ENCODE data around the gene C17orf107. TPM values are rescaled to one million over a fixed set of nuclear protein-coding genes. Genes with fewer than 3 reads are reported as not detected.

C17orf107 gene
- total and polyA plus RNA-seq, 4 donors, result 0.19 to 5.9 (median 1.7) TPM

DNA sequence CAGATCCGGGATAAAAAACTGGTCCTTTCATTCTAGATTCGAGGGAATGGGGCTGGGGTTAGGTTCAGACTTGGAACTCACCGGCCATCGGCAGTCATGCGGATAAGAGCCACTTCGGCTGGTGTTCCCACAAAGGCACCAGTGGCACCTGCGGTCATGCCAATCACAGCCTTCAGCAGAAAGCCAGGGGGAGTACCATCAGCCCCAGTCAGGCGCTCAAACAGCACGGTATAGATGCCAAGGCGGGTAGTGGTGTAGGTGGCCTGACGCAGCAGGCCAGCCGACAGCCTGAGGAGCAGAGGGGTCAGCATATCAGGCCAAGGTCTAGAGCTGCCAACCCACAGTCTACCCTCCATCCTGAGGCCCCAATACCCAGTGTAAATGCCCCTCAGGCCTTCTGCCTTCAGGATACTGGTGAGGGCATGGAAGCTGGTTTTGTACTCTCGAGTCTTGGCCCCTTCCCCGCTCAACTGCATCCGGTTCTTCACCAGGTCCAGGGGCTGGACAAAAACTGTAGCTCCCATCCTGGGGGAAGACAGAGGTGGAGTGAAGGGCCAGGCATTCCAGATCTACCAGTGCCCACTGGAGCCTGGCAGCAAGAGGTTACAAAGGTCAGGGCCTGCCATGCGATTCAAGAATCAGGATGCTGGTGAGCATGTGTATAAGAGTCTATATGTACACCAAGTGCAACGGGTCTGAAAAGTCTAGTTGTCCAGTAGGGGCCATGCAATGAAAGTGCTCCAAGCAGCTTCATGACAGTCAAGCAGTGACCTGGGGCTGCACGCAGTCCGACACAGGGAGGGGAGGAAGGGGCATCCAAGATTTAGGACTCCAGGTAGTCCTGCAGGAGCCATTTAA, 39.6 kb downstream of the C17orf107 start:
- no peak for DNase-seq (ENCODE audit: low spot score)
- Histone ChIP-seq H3K9ac (ENCODE audit: low read depth in 1 of 2, low read length in 2 of 2) (peak overlapping the region; percentile 69 to 78), H3K4me1 (ENCODE audit: control insufficient read depth in 4 of 4, insufficient read depth in 4 of 4, low read length in 3 of 4) (peaks cover 8 to 50% (median 35%) of the 10 kb centered on the region in 4 donors), H3K9me3 (ENCODE audit: control insufficient read depth in 4 of 4, low read length in 3 of 4) (no peaks in the 10 kb centered on the region), H3K27me3 (ENCODE audit: control insufficient read depth in 4 of 4, insufficient read depth in 4 of 4, low read length in 3 of 4) (no peaks in the 10 kb centered on the region), H3K27ac (ENCODE audit: low read depth in 1 of 2, low read length in 2 of 2) (peak overlapping the region; percentile 89 to 90), H3K36me3 (ENCODE audit: control insufficient read depth in 4 of 4, insufficient read depth in 3 of 4, low read depth in 1 of 4, low read length in 3 of 4) (peaks cover 4 to 21% (median 13%) of the 10 kb centered on the region in 4 donors), H3K4me3 (ENCODE audit: low read depth in 1 of 3, low read length in 3 of 3) (peak overlapping the region; percentile 79 to 89 (median 83))
- TF ChIP-seq RXRA (IDR thresholded peaks at IDR 0.05) (peak in 1 of 2 donors; percentile 32), NR2F2 (IDR thresholded peaks at IDR 0.05) (peak; percentile 29)
- TF ChIP-seq, protein P1, sequence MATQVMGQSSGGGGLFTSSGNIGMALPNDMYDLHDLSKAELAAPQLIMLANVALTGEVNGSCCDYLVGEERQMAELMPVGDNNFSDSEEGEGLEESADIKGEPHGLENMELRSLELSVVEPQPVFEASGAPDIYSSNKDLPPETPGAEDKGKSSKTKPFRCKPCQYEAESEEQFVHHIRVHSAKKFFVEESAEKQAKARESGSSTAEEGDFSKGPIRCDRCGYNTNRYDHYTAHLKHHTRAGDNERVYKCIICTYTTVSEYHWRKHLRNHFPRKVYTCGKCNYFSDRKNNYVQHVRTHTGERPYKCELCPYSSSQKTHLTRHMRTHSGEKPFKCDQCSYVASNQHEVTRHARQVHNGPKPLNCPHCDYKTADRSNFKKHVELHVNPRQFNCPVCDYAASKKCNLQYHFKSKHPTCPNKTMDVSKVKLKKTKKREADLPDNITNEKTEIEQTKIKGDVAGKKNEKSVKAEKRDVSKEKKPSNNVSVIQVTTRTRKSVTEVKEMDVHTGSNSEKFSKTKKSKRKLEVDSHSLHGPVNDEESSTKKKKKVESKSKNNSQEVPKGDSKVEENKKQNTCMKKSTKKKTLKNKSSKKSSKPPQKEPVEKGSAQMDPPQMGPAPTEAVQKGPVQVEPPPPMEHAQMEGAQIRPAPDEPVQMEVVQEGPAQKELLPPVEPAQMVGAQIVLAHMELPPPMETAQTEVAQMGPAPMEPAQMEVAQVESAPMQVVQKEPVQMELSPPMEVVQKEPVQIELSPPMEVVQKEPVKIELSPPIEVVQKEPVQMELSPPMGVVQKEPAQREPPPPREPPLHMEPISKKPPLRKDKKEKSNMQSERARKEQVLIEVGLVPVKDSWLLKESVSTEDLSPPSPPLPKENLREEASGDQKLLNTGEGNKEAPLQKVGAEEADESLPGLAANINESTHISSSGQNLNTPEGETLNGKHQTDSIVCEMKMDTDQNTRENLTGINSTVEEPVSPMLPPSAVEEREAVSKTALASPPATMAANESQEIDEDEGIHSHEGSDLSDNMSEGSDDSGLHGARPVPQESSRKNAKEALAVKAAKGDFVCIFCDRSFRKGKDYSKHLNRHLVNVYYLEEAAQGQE (IDR thresholded peaks at IDR 0.05), result no peak
- 56% methylated on average over 19 of the region's 19 CpGs for WGBS

GRCh38 chr17:4939546-4939795, 40.1 kb downstream of the C17orf107 start:
- no peak for DNase-seq (ENCODE audit: low spot score)
- WGBS, result under 1% methylated on average over 16 of the region's 16 CpGs
- H3K9me3 ChIP-seq (ENCODE audit: control insufficient read depth in 4 of 4, low read length in 3 of 4), result no peaks in the 10 kb centered on the region
- H3K4me1 ChIP-seq (ENCODE audit: control insufficient read depth in 4 of 4, insufficient read depth in 4 of 4, low read length in 3 of 4), result peaks cover 8 to 48% (median 31%) of the 10 kb centered on the region in 4 donors
- peak overlapping the region; percentile 89 to 90 for H3K27ac ChIP-seq (ENCODE audit: low read depth in 1 of 2, low read length in 2 of 2)
- peak overlapping the region; percentile 79 to 89 (median 83) for H3K4me3 ChIP-seq (ENCODE audit: low read depth in 1 of 3, low read length in 3 of 3)
- H3K27me3 ChIP-seq (ENCODE audit: control insufficient read depth in 4 of 4, insufficient read depth in 4 of 4, low read length in 3 of 4), result no peaks in the 10 kb centered on the region
- no peak for TF ChIP-seq JUND (IDR thresholded peaks at IDR 0.05)
- TF ChIP-seq, protein P2, sequence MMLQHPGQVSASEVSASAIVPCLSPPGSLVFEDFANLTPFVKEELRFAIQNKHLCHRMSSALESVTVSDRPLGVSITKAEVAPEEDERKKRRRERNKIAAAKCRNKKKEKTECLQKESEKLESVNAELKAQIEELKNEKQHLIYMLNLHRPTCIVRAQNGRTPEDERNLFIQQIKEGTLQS (IDR thresholded peaks at IDR 0.05), result no peak
- no peak for TF ChIP-seq SP1 (IDR thresholded peaks at IDR 0.05)
- no peak for TF ChIP-seq HNF4A (conservative IDR thresholded peaks at IDR 0.05)
- peaks cover 4 to 25% (median 14%) of the 10 kb centered on the region in 4 donors for H3K36me3 ChIP-seq (ENCODE audit: control insufficient read depth in 4 of 4, insufficient read depth in 3 of 4, low read depth in 1 of 4, low read length in 3 of 4)
- H3K9ac ChIP-seq (ENCODE audit: low read depth in 1 of 2, low read length in 2 of 2), result peak overlapping the region; percentile 69 to 78

DNA sequence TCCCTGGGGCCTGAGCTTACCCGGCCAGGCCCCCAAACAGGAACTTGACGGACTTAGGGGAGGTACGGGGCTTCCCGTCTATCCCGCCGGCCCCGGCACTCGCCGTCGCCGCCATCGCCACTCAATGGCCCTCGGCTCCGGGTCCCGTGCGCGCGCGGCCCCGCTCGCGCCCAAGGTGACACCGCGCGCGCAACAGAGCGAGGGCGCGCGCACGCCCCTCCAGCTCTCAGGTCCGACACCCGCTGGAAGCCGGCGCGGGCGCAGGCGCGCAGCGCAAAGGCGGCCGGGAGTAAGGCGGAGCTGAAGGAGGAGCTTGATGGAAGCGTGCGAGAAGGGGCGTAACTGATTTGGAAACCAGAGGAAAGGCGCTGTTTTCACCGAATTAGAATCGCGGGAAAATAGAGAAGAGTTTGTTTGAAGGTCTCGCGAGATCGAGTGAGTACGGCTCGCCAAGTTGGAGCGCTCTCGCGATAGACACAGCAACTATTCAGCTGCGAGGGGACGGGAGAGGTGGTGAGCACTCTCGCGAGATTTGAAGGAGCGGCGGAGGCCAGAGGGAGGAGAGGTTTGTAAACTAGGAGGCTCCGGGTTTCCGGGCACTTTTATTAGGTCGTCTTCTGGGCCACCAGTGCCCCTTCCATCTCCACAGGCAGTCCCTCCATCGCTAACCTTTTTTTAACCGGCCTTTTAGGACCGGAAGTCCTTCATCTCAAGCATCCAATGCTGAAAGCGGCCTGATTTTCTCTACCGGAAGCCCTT, 40.6 kb downstream of the C17orf107 start, which contains the start of the genes RNF167 and SLC25A11:
RNF167 (plus strand) TSS at position 473 of the 759 bp plus-strand sequence. CDS start 642 bp downstream, outside the sequence.
SLC25A11 (minus strand) TSS at position 251 of the 759 bp plus-strand sequence; CDS start at position 115, 136 bp downstream.
- Histone ChIP-seq H3K4me1 (ENCODE audit: control insufficient read depth in 4 of 4, insufficient read depth in 4 of 4, low read length in 3 of 4) (peaks cover 8 to 47% (median 34%) of the 10 kb centered on the region in 4 donors), H3K9me3 (ENCODE audit: control insufficient read depth in 4 of 4, low read length in 3 of 4) (no peaks in the 10 kb centered on the region), H3K4me3 (ENCODE audit: low read depth in 1 of 3, low read length in 3 of 3) (peak within 1 kb of the TSS; percentile 79 to 89 (median 83)), H3K9ac (ENCODE audit: low read depth in 1 of 2, low read length in 2 of 2) (peak within 1 kb of the TSS; percentile 80 to 93), H3K27me3 (ENCODE audit: control insufficient read depth in 4 of 4, insufficient read depth in 4 of 4, low read length in 3 of 4) (no peaks in the 10 kb centered on the region), H3K27ac (ENCODE audit: low read depth in 1 of 2, low read length in 2 of 2) (peak within 1 kb of the TSS; percentile 89 to 90), H3K36me3 (ENCODE audit: control insufficient read depth in 4 of 4, insufficient read depth in 3 of 4, low read depth in 1 of 4, low read length in 3 of 4) (peaks cover 4 to 27% (median 16%) of the 10 kb centered on the region in 4 donors)
- peak; percentile 92 for DNase-seq (ENCODE audit: low spot score)
- WGBS, result under 1% methylated on average over 72 of the region's 72 CpGs
- TF ChIP-seq SP1 (IDR thresholded peaks at IDR 0.05) (peak; percentile 72), YY1 (IDR thresholded peaks at IDR 0.05) (peak; percentile 74), JUND (IDR thresholded peaks at IDR 0.05) (peak; percentile 18 to 61), NR2F2 (IDR thresholded peaks at IDR 0.05) (peak; percentile 19), FOXA2 (IDR thresholded peaks at IDR 0.05) (peak; percentile 33), EGR1 (IDR thresholded peaks at IDR 0.05; ENCODE audit: low read depth in 2 of 2) (peak in 1 of 2 donors; percentile 24), HNF4G (IDR thresholded peaks at IDR 0.05) (no peak), MAX (IDR thresholded peaks at IDR 0.05) (peak; percentile 77), RAD21 (IDR thresholded peaks at IDR 0.05) (peak in 1 of 2 donors; percentile 12), GABPA (IDR thresholded peaks at IDR 0.05 in 1 of 2, conservative IDR thresholded peaks at IDR 0.05 in 1 of 2) (peak; percentile 93 to 95), TAF1 (conservative IDR thresholded peaks at IDR 0.05) (no peak), RXRA (IDR thresholded peaks at IDR 0.05) (peak in 1 of 2 donors; percentile 7)
- TF ChIP-seq, protein P2 (IDR thresholded peaks at IDR 0.05), result peak; percentile 14
- TF ChIP-seq, protein P3, sequence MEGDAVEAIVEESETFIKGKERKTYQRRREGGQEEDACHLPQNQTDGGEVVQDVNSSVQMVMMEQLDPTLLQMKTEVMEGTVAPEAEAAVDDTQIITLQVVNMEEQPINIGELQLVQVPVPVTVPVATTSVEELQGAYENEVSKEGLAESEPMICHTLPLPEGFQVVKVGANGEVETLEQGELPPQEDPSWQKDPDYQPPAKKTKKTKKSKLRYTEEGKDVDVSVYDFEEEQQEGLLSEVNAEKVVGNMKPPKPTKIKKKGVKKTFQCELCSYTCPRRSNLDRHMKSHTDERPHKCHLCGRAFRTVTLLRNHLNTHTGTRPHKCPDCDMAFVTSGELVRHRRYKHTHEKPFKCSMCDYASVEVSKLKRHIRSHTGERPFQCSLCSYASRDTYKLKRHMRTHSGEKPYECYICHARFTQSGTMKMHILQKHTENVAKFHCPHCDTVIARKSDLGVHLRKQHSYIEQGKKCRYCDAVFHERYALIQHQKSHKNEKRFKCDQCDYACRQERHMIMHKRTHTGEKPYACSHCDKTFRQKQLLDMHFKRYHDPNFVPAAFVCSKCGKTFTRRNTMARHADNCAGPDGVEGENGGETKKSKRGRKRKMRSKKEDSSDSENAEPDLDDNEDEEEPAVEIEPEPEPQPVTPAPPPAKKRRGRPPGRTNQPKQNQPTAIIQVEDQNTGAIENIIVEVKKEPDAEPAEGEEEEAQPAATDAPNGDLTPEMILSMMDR (IDR thresholded peaks at IDR 0.05; ENCODE audit: low read depth, low read length, missing input control), result no peak
- TF ChIP-seq, protein P4, sequence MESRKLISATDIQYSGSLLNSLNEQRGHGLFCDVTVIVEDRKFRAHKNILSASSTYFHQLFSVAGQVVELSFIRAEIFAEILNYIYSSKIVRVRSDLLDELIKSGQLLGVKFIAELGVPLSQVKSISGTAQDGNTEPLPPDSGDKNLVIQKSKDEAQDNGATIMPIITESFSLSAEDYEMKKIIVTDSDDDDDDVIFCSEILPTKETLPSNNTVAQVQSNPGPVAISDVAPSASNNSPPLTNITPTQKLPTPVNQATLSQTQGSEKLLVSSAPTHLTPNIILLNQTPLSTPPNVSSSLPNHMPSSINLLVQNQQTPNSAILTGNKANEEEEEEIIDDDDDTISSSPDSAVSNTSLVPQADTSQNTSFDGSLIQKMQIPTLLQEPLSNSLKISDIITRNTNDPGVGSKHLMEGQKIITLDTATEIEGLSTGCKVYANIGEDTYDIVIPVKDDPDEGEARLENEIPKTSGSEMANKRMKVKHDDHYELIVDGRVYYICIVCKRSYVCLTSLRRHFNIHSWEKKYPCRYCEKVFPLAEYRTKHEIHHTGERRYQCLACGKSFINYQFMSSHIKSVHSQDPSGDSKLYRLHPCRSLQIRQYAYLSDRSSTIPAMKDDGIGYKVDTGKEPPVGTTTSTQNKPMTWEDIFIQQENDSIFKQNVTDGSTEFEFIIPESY (IDR thresholded peaks at IDR 0.05), result peak; percentile 100
